AG20443 (cell line): ENCODE results near the gene MAMSTR.
"Not testable (repeated sequence)": the region's sequence is repeated elsewhere in the genome, so short reads cannot be mapped to it uniquely, and the experiment has no call there.

ENCODE experiments used
- DNase-seq: peaks from one replicate; pipeline ENCODE4 v3.0.0; 2012; ENCODE audit warnings: low spot score, mixed read lengths

The MAMSTR gene

GRCh38 chr19:48718711-48719231 lies 754 bp downstream of the MAMSTR start:
- DNase-seq = no peak

DNA sequence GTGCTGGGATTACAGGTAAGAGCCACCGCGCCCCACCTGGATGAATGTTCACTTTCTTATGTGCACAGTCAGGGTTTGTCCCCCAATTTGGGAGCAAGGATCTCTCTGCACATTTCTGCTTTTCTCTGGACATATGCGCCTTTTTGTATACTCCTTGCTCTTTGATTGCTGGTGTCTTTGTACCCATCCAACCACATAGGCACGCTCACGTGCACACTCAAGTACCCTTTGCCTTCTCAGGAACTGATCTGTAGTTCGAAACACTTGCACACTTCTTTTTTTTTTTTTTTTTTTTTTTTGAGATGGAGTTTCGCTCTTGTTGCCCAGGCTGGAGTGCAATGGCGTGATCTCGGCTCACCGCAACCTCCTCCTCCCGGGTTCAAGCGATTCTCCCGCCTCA lies 1.4 kb downstream of the MAMSTR start:
- not testable (repeated sequence) for DNase-seq

GRCh38 chr19:48716562-48717291 lies 2.8 kb downstream of the MAMSTR start:
- peak; percentile 55 for DNase-seq

GRCh38 chr19:48715681-48716171 lies 3.8 kb downstream of the MAMSTR start:
- no peak for DNase-seq

- no peak for DNase-seq
These were observed 4.5 kb downstream of the MAMSTR start for GRCh38 chr19:48714759-48715675.

GRCh38 chr19:48713864-48714755 lies 5.4 kb downstream of the MAMSTR start:
- peak; percentile 99 for DNase-seq

DNA sequence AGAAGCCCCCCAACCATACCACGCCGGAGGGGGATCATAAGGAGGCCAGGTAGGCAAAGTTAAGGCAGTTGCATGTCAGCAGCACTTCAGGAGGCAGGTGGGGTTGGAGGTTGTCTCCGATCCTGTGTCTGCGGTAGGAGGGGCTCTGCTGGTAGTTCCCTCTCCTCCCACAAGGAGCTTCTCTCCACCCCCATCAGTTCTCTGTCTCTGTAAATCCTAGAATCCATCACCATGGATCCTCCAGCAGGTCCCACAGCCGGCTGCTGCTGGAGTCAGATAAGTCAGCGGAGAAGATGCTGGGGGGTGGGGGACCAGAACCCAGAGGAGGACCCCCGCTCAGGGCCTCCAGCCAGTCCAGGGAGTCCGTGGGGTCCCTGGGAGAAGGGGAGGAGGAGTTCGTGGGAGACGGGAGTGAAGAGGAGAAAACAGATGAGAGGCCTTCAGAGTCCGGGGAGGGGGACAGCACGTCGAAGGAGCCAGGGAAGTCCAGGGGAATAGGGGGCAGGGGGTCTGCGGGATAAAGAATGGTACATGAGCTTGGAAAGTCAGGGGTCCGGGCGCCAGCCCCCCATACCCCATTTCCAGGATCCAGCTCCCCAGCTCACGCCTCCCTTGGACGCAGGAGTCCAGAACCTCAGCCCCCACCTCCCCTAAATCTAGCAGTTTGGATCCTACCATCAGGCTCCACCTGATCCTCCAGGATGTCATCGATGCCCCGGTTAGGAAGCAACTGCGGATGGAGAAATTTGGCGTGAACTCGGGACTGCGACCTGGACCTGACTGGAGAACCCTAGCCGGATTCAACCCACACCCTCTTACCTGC lies 6.3 kb downstream of the MAMSTR start:
- no peak for DNase-seq

DNA sequence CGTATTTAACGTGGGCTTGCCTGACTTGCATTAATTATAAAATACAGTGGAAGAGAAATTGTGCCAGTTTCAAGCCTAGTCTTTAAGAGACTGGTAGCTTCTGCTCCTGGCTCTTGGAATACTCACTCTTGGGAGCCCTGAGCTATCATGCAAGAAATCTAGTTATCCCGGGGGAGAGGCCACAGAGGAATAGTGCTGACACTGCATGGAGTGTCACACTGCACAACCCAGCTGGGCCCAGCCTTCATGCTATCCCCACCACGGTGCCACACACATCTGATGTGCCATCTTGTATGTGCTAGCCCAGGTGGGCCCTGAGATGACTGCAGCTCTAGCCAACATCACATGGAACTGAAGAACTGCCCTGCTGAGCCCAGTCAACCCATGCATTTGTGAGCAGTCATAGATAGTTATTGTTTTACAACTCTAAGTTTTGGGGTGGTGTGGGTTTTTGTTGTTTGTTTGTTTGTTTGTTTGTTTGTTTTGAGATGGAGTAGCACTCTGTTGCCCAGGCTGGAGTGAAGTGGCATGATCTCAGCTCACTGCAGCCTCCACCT lies 8.3 kb downstream of the MAMSTR start:
- DNase-seq = no peak

DNA sequence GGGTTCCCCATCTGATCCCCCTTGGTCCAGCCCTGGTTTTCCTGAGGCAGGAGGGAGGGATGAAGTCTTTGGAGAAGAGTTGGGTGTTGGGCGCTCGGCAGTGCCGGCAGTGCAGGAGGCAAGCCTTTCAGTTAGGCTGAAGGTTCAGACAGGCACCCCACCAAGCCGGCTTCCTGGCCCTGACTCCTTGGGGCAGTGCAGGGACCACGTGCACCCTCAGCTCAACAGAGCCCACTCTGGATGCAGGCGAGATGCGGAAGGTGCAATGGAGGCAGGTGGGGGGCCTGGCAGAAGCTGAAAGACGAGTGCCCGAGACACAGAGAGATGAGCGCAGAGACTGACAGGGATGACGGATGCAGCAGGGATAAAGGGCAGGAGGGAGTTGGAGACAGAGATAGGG lies 11.1 kb downstream of the MAMSTR start:
- DNase-seq = no peak

DNA sequence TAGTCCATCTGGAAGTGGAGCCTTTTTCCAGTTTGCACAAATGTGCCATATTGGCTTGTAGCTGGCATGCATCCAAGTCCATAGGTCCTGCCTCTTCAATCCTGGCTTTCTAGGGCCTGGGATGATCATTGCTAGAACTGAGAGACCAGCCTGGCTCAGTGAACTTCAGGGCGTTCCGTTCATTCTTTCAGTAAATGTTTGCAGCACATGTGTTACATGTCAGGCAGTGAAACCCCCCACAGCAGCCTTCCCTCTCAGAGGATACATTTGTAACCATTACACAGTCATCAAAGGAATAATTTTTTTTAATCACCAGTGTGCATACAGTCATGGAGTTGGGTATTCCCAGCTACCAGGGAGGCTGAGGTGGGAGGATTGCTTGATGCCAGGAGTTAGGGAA lies 14.1 kb downstream of the MAMSTR start:
- DNase-seq = no peak

- DNase-seq = no peak
These were observed 16.2 kb downstream of the MAMSTR start for GRCh38 chr19:48703316-48703715.

DNA sequence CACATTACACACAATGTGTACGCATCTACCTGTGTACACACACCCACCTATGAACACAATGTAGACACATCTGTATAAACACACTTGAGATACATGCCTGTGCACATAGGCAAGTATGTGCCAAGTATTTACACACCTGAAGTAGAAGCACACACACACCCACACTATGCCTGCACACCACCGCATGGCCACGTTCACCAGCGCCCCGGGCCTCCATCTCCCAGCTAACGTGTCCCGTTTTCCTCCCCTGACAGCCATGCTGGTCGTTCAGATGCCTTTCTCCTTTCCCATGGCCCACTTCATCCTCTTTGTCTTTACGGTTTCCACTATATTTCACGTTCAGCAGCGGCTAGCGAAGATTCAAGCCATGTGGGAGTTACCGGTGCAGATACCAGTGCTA lies 16.8 kb downstream of the MAMSTR start:
- DNase-seq = no peak

DNA sequence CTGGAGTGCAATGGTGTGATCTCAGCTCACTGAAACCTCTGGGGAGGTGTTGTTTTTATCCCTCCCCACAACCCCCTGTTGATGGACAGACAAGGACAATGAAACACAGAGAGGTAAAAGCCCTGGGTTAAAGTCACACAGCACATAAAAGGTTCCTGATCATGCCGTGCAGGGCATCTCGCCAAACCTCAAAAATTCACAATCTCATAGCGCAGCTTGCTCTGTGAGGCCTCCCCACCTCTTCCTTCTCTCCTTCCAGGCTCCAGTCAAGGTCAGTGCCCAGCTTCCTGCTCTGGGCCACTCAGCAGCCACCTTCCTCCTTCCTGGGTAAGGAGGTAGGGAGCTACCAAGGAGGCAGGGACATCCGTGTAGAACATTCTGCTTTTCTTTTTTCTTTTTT lies 21.5 kb downstream of the MAMSTR start:
- peak; percentile 73 for DNase-seq

DNA sequence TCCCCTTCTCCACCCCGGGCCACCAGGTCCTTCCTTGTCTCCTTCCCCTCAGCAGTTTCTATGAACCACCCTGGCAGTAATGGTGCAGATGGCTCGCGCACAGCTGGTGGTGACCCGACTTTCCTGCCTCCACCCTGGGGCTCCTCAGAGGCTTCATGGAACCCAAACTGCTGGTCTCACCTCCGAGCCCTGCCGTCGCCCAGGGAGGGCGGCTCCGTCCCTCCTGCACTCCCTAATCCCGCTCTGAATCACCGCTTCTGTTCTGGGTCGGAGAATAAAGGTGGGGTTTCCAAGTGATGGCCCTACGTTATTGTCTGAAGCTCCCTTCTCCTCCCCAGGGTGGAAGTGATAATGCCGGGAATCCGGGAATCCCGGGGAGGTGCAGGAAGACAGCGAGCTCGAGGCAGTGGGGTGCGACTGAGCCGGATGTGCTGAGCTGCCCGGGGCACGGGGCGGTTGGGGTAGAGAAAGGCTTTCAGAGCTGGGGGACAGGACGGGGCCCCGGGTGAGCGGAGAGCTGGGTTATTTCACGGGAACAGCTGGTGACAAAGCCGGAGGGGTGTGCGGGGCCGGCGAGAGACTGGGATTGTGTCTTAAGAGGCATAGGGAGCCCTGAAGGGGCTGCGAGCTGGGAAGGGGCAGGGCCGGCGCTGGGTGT lies 23.0 kb downstream of the MAMSTR start:
- DNase-seq = peak; percentile 16

DNA sequence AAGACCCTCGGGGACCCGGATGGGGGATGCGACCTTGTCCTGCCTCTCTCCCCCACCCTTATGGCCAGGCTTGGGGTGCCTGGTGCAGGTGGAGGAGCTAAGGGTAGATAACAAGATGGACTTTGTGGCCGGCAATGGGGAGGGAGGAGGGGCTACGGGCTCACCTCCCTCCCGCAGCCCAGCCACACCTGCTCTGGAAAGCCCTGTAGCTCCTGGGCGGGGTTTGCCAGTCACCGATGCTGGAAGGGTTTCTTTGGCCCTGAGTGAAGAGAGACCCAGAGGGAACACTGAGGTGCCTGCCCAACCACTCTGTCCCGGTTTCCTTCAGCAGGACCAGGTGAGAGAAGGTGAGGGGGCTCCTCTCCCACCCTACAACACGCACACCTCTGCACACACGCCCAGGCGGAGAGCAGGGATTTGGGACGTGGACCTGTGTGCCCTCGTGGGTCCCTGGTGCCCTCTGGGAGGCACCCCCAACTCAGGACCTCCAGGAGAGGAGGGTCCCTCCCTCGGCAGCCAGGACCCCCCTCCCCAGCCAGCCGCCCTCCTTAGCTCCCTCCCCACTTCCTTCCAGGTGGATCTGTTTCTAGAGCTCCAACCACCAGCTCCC lies 23.7 kb downstream of the MAMSTR start, which contains the start of gene FUT2:
Gene FUT2, plus strand, starts transcription at position 229 of the 610 bp plus-strand sequence. CDS start 6,986 bp downstream, outside the sequence.
- no peak for DNase-seq

- not testable (repeated sequence) for DNase-seq
These were observed 25.9 kb downstream of the MAMSTR start for GRCh38 chr19:48693629-48694028.

- no peak for DNase-seq
These were observed 30.1 kb downstream of the MAMSTR start for GRCh38 chr19:48689449-48689848.

- no peak for DNase-seq
These were observed 31.7 kb downstream of the MAMSTR start for GRCh38 chr19:48687776-48688175.

GRCh38 chr19:48686637-48687036 lies 32.9 kb downstream of the MAMSTR start:
- not testable (repeated sequence) for DNase-seq
